Measurements from ENCODE around the gene ARMC9. TPM values are rescaled to one million over a fixed set of nuclear protein-coding genes. Genes with fewer than 3 reads are reported as not detected.

The ARMC9 gene
- total and polyA plus RNA-seq, 2 experiments from 2014 or later = 15.1 to 17.3 TPM

- H3K9me3 ChIP-seq (ENCODE audit: low read depth) = no peaks in the 10 kb centered on the region
- no peaks in the 10 kb centered on the region for H3F3A ChIP-seq (ENCODE audit: insufficient read depth)
- H3K4me3 ChIP-seq = no peak overlapping the region
- no peak for DNase-seq
- H3K9ac ChIP-seq = no peak overlapping the region
- no peak overlapping the region for H3K4me2 ChIP-seq (ENCODE audit: unreplicated experiment)
- in situ Hi-C loops (cut with MboI) = loop anchor here (10.0 kb wide), 1 partner anchor 114 kb away; no protein-coding TSS in a partner anchor
- H3K36me3 ChIP-seq (ENCODE audit: low read depth) = no peaks in the 10 kb centered on the region
- 56 to 63% methylated on average over 2 of the region's 2 CpGs for WGBS, 2 experiments (ENCODE audit: low coverage in 1 of 2, low lambda C conversion rate in 2 of 2, missing lambda C conversion rate in 2 of 2)
- no peaks in the 10 kb centered on the region for H3K9me2 ChIP-seq (ENCODE audit: insufficient read depth)
- H3K4me1 ChIP-seq (ENCODE audit: insufficient read depth) = no peaks in the 10 kb centered on the region
- no peaks in the 10 kb centered on the region for H3K79me2 ChIP-seq (ENCODE audit: insufficient read depth)
- no peaks in the 10 kb centered on the region for H4K20me1 ChIP-seq (ENCODE audit: insufficient read depth)
- TF ChIP-seq EZH2 (IDR thresholded peaks at IDR 0.05; ENCODE audit: insufficient read depth, poor library complexity, severe bottlenecking) = no peak
- no peaks in the 10 kb centered on the region for H3K27me3 ChIP-seq (replicated peaks; ENCODE audit: insufficient read depth)
- no peak overlapping the region for H2AFZ ChIP-seq
- H3K27ac ChIP-seq = no peak overlapping the region
Measured at GRCh38 chr2:231290321-231291015, 92.0 kb downstream of the ARMC9 start.

- no peak overlapping the region for H3K4me2 ChIP-seq (ENCODE audit: unreplicated experiment)
- DNase-seq = no peak
- H4K20me1 ChIP-seq (ENCODE audit: insufficient read depth) = no peaks in the 10 kb centered on the region
- H3K36me3 ChIP-seq (ENCODE audit: low read depth) = no peaks in the 10 kb centered on the region
- WGBS, 2 experiments (ENCODE audit: low coverage in 1 of 2, low lambda C conversion rate in 2 of 2, missing lambda C conversion rate in 2 of 2) = 92% methylated on average over 8 of the region's 8 CpGs
- H3K4me3 ChIP-seq = no peak overlapping the region
- no peaks in the 10 kb centered on the region for H3F3A ChIP-seq (ENCODE audit: insufficient read depth)
- H3K9me2 ChIP-seq (ENCODE audit: insufficient read depth) = no peaks in the 10 kb centered on the region
- in situ Hi-C loops (cut with MboI) = loop anchor here (10.0 kb wide), 1 partner anchor 112 kb away; no protein-coding TSS in a partner anchor
- no peaks in the 10 kb centered on the region for H3K79me2 ChIP-seq (ENCODE audit: insufficient read depth)
- H3K9ac ChIP-seq = no peak overlapping the region
- H3K27ac ChIP-seq = no peak overlapping the region
- no peaks in the 10 kb centered on the region for H3K4me1 ChIP-seq (ENCODE audit: insufficient read depth)
- H2AFZ ChIP-seq = no peak overlapping the region
- no peaks in the 10 kb centered on the region for H3K27me3 ChIP-seq (replicated peaks; ENCODE audit: insufficient read depth)
- H3K9me3 ChIP-seq (ENCODE audit: low read depth) = no peaks in the 10 kb centered on the region
- no peak for TF ChIP-seq EZH2 (IDR thresholded peaks at IDR 0.05; ENCODE audit: insufficient read depth, poor library complexity, severe bottlenecking)
- no peak for TF ChIP-seq EZH2phosphoT487 (IDR thresholded peaks at IDR 0.05; ENCODE audit: insufficient read depth, low read depth)
Measured at GRCh38 chr2:231292472-231293134, 94.2 kb downstream of the ARMC9 start.

GRCh38 chr2:231293163-231293562 is 94.7 kb downstream of the ARMC9 start:
- Histone ChIP-seq H3K36me3 (ENCODE audit: low read depth) (no peaks in the 10 kb centered on the region), H3K79me2 (ENCODE audit: insufficient read depth) (no peaks in the 10 kb centered on the region), H3K27me3 (replicated peaks; ENCODE audit: insufficient read depth) (no peaks in the 10 kb centered on the region), H4K20me1 (ENCODE audit: insufficient read depth) (no peaks in the 10 kb centered on the region), H2AFZ (no peak overlapping the region), H3K9me2 (ENCODE audit: insufficient read depth) (no peaks in the 10 kb centered on the region), H3K9me3 (ENCODE audit: low read depth) (no peaks in the 10 kb centered on the region), H3F3A (ENCODE audit: insufficient read depth) (no peaks in the 10 kb centered on the region), H3K9ac (no peak overlapping the region), H3K4me1 (ENCODE audit: insufficient read depth) (no peaks in the 10 kb centered on the region), H3K4me3 (no peak overlapping the region), H3K4me2 (ENCODE audit: unreplicated experiment) (no peak overlapping the region), H3K27ac (no peak overlapping the region)
- TF ChIP-seq EZH2phosphoT487 (IDR thresholded peaks at IDR 0.05; ENCODE audit: insufficient read depth, low read depth) = no peak
- no peak for TF ChIP-seq EZH2 (IDR thresholded peaks at IDR 0.05; ENCODE audit: insufficient read depth, poor library complexity, severe bottlenecking)
- whole genome bisulfite sequencing, 2 experiments (ENCODE audit: low coverage in 1 of 2, low lambda C conversion rate in 2 of 2, missing lambda C conversion rate in 2 of 2) = 87 to 93% methylated on average over 4 of the region's 4 CpGs
- no peak for DNase-seq
- in situ Hi-C loops (cut with MboI) = loop anchor here (10.0 kb wide), 1 partner anchor 112 kb away; no protein-coding TSS in a partner anchor

- H3K9me2 ChIP-seq (ENCODE audit: insufficient read depth) = no peaks in the 10 kb centered on the region
- in situ Hi-C loops (cut with MboI) = loop anchor here (10.0 kb wide), 1 partner anchor 111 kb away; no protein-coding TSS in a partner anchor
- no peak for TF ChIP-seq EZH2phosphoT487 (IDR thresholded peaks at IDR 0.05; ENCODE audit: insufficient read depth, low read depth)
- TF ChIP-seq EZH2 (IDR thresholded peaks at IDR 0.05; ENCODE audit: insufficient read depth, poor library complexity, severe bottlenecking) = no peak
- H3K36me3 ChIP-seq (ENCODE audit: low read depth) = no peaks in the 10 kb centered on the region
- 99 to 100% methylated on average over 7 of the region's 7 CpGs for WGBS, 2 experiments (ENCODE audit: low coverage in 1 of 2, low lambda C conversion rate in 2 of 2, missing lambda C conversion rate in 2 of 2)
- DNase-seq = no peak
- no peaks in the 10 kb centered on the region for H3K4me1 ChIP-seq (ENCODE audit: insufficient read depth)
- H3K79me2 ChIP-seq (ENCODE audit: insufficient read depth) = no peaks in the 10 kb centered on the region
- no peak overlapping the region for H3K4me2 ChIP-seq (ENCODE audit: unreplicated experiment)
- H2AFZ ChIP-seq = no peak overlapping the region
- H3F3A ChIP-seq (ENCODE audit: insufficient read depth) = no peaks in the 10 kb centered on the region
- no peak overlapping the region for H3K4me3 ChIP-seq
- H3K27me3 ChIP-seq (replicated peaks; ENCODE audit: insufficient read depth) = no peaks in the 10 kb centered on the region
- H3K27ac ChIP-seq = no peak overlapping the region
- no peaks in the 10 kb centered on the region for H3K9me3 ChIP-seq (ENCODE audit: low read depth)
- H4K20me1 ChIP-seq (ENCODE audit: insufficient read depth) = no peaks in the 10 kb centered on the region
- no peak overlapping the region for H3K9ac ChIP-seq
Measured at GRCh38 chr2:231294116-231294515, 95.7 kb downstream of the ARMC9 start.
